ENCODE measurements around the gene TMTC1.

DNA sequence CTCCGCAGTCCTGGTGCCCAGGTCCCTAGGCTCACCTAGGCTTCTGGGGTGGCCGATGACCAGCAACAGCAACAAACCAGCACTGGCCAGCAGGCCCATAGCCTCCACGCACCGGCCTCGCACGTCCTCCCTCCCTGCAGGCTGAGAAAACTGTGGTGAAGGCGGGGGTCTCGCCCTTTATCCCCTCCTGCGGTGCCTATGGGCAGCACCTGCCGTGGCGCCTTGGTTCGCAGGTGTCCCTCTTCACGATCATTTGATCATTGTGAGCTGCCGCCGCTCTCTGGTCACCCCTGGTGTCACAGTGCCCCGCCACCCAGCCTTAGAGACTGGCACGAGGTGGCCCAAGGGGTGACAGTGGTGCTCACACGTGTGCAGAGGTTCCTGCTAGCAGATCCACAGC lies 286.2 kb downstream of the TMTC1 start, which contains the start of gene OVCH1:
- TF ChIP-seq, protein P1, sequence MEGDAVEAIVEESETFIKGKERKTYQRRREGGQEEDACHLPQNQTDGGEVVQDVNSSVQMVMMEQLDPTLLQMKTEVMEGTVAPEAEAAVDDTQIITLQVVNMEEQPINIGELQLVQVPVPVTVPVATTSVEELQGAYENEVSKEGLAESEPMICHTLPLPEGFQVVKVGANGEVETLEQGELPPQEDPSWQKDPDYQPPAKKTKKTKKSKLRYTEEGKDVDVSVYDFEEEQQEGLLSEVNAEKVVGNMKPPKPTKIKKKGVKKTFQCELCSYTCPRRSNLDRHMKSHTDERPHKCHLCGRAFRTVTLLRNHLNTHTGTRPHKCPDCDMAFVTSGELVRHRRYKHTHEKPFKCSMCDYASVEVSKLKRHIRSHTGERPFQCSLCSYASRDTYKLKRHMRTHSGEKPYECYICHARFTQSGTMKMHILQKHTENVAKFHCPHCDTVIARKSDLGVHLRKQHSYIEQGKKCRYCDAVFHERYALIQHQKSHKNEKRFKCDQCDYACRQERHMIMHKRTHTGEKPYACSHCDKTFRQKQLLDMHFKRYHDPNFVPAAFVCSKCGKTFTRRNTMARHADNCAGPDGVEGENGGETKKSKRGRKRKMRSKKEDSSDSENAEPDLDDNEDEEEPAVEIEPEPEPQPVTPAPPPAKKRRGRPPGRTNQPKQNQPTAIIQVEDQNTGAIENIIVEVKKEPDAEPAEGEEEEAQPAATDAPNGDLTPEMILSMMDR (IDR thresholded peaks at IDR 0.05; ENCODE audit: low read depth, low read length): no peak
- TF ChIP-seq EZH2phosphoT487 (IDR thresholded peaks at IDR 0.05; ENCODE audit: low read depth): no peak

Measured in OCI-LY3 (cell line).